GM18520 (cell line): Measurements from ENCODE around the gene COMT.

Source experiments
- ATAC-seq: cut with Tn5 transposase; IDR thresholded peaks from one replicate; pipeline ENCODE4 v1.9.1; 2021; ENCODE audit not compliant: unreplicated experiment

The COMT gene

DNA sequence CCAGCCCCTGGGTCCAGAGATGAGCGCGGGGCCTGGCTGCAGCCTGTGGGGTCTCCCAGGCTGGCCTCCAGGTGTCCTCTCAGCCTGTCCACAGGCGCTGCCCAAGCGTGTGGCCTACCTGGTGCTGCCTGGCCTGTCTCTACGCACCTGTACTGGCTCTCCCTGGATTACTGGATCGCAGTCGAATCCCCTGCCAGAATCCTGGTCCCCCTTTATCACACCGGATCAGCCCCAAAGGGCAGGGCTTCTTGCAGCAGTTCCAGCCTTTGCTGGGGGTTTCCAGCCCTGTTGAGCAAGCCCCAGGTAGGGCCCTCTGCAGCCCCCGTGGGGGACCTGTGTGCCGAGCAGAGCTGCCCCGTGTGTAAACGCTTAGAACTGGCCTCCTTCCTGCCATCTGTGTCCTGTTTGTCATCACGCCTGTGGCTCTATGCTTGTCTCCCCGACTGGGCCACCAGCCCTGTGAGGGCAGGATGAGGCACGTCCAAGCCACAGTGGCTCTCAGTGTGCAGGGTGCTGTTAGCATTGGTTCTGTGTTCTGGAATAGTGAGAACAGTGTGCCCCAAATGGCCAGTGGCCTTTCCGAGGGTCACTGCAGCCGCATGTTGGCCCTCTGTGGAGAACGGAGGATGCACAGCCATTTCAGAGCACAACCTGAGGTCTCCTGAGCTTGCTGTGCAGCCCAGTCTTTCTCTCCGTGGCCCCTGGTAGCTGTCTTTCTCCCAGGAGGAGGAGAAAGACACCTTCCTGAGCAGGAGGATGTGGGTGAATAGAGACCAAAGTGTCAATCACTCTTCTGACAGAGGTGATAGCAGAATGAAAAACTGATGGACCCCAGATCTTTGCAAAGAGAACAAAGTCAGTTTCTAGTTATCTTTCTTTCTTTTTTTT, 13.9 kb downstream of the COMT start:
- ATAC-seq: no peak

DNA sequence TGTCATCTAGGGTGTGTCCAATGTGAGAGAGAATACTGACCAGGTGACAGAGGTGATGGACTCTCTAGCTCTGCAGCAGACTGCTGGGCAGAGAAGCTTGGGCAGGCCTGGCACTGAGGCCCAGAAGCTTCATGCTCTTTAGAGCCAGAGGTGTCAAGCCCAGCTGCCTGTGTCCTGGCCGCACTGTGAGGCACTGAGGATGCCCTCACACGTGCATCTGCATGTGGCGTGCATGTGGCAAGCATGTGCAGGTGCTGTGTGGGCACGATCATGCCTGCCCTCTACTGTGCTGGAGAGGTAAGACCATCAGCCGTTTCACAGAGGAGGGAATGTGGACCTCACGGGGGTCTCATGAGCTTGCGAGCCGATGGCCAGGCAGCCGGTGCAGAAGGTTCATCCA, 15.9 kb downstream of the COMT start:
- ATAC-seq: no peak

DNA sequence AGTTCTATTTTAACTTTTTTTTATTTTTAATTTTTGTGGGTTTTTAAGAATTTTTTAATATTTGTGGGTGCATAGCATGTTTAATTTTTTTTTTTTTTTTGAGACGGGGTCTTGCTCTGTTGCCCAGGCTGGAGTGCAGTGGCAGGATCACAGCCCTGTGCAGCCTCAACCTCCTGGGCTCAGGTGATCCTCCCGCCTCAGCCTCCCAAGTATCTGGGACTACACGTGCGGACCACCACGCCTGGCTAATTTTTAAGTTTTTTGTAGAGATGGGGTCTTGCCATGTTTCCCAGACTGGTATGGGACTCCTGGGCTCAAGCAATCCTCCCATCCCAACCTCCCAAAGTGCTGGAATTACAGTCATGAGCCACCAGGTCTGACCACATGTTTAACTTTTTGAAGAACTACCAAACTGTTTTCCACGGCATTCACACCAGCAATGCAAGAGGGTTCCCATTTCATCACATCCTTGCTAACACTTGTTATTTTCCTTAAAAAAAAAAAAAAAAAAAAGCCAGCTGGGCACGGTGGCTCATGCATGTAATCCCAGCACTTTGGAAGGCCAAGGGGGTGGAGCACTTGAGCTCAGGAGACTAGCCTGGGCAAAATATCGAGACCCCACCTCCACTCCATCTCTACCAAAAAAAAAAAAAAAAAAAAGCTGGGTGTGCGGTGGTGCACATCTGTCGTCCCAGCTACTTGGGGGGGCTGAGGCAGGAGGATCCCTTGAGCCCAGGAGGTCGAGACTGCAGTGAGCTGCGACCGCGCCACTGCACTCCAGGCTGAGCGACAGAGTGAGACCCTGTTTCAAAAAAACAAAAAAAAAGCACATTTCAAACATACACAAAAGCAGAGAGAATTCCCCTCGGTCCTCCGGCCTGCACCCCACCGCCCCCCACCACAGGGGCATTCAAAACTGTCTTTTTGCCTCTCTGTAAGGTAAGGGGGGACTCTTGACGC, 16.8 kb downstream of the COMT start:
- ATAC-seq: no peak

DNA sequence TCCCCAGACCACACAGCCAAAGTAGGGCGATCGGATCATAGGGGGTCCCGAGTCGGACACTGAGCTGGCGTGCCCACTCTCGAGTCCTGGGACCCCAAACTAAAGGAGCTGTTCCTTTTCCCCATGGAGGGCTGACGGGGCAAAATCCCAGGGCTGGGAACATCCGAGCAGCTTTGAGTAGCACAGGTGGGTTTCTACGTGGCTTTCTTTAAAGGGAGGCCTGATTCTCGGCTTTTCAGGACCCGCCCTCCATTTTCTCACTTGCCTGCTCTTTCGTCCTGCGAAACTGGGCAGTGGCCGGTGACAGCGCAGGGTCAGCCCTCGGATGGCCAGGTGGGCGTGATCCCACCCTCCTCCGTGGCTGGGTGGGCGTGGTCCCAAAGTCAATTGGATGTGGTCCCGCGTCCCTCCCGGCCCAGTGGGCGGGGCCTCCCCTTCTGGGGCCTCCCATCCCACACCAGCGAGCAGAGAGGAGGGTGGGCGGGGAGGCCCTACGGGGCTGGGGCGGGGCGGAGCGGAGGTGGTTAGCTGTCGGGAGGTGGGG, 17.5 kb downstream of the COMT start:
- ATAC-seq: no peak

DNA sequence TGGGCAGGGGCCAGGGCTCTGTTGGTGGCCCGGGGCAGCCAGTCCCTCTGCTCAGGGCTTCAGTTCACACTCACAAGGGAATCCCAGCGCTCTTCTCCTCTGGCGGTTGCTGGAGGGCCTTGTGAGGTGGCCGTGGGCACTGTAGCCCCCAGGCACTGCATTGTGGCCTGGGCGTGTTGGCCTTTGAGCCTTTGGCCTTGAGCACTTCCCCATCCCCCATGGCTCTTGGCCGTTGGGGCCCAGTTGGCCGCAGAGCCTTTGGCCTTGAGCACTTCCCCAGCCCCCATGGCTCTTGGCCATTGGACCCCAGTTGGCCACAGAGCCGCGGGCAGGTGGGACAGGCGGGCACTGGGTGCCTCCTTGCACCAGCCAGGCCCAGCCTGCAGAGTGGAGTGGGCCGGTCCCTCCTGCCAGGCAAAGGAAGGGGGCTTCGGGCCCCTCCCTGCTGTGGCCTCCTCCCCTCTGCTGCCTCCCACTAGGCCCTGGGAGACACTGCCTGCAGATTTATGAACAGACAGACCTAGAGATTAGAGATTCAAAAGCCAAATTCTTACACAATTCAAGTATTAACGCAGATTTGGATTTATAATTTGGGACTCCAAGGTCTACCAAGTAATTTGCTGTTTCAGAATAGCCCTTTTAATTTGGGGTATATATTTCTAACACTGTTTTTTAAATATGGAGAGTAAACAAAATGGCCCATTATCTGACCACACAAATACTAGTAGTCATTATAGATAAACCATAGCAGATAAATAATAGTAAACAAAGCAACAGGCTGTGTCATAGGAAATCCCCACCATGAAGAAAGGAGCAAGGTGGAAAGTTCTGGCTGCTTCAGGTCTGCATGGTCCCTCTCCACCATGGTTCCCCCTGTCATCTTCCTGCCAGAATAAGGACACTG, 18.3 kb downstream of the COMT start:
- no peak for ATAC-seq

DNA sequence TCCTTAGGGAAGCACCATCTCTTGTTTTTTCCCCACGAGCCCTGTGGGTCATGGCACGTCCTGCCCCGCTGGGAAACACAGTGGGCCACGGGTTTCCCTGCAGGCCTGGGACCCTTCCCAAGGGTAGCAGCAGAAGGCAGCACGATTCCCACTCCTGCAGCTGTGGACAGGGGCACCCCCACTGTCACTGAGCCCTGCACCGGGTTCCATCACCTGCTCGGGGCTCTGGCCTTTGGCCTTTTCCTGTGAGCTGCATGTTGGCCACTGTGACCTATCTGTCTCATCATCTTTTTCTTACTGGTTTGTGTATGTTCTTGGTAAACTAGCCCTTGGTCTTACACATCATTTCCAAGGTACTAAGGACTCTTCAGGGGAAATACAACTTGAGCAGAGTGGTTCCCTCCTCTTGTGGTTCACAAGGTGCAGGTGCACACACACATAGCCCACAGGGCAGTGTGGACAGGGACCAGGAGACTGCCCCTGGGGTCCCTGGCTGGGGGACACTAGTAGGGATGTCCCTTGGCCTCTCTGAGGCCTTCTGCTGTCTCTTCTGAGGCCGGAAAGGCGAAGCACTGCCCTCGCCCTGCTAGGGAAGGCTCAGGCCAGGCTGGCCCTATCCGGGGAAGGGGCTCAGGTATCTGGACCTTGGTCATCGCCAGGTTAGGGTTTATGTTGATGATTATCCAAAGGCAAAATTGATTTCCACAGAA, 19.1 kb downstream of the COMT start:
- ATAC-seq: no peak

DNA sequence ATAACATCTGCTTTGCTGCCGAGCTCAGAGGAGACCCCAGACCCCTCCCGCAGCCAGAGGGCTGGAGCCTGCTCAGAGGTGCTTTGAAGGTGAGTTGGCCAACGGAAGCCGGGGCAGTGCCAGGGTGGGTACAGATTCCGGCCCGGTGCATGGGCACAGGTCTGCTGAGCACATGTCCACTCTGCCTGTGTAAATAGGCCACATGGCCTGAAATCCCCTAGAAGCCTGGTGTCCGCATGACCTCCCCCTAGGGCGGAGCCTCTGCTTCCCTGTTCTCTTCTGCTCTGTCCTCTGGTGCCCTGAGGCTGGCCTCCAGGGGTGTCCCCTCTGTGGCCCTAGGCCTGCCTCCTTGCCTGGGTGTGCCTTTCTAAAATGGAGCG, 19.6 kb downstream of the COMT start:
- no peak for ATAC-seq

DNA sequence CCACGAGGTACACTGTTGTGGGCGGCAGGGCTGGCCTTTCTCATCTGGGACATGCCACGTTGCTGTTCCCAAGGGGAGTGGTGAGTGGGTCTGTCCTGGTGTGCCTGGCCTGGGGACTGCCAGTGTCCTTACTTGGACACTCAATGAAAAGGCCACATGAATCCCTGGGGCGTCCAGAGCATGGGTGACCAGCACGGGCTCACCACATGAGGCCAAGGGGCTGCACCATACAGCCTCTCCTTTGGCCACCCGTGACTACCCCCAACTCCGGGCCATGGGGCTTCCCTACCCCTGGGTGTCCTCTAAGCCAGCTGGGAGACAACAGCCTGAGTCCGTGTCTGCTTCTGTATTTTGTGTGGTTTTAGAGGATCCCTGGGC, 20.3 kb downstream of the COMT start:
- no peak for ATAC-seq

DNA sequence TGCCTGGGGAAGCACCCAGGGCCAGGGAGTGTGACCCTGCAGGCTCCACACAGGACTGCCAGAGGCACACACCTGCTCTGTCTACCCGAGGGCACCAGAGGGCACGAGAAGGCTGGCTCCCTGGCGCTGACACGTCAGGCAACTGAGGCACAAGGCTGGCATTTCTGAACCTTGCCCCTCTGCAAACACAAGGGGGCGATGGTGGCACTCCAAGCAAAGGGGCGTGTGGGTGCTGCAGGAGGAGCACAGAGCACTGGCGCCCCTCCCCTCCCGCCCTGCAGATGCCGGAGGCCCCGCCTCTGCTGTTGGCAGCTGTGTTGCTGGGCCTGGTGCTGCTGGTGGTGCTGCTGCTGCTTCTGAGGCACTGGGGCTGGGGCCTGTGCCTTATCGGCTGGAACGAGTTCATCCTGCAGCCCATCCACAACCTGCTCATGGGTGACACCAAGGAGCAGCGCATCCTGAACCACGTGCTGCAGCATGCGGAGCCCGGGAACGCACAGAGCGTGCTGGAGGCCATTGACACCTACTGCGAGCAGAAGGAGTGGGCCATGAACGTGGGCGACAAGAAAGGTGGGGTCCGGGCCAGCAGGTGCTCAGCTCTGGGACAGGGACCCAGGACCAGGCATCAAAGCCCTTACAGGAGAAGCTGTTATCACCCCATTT, 20.8 kb downstream of the COMT start:
- no peak for ATAC-seq

DNA sequence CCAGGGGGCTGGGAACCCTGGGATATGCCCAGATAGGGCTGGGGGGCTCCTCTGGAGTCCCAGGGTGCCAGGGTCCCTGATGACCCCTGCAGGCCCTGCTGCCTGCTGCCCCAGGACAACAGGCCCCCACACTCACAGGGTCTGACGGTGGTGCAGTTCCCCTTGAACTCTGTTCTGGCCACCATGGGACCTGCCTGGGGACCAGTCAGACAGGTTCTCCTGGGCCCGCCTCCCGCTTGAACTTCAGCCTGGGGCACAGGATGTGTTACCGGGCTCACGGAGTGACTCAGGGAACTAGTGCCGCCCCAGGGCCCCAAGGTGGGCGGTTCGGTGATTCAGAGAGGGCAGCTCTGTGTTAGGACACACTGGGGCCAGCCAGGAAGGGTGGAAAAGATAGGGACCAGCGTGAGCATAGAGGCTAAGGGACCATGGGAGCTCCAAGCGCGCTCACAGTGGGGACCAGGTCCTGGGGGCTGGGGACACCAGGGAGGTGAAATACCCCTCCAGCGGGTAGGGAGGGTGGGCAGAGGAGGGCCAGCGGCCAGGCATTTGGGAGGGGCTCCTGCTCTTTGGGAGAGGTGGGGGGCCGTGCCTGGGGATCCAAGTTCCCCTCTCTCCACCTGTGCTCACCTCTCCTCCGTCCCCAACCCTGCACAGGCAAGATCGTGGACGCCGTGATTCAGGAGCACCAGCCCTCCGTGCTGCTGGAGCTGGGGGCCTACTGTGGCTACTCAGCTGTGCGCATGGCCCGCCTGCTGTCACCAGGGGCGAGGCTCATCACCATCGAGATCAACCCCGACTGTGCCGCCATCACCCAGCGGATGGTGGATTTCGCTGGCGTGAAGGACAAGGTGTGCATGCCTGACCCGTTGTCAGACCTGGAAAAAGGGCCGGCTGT, 21.6 kb downstream of the COMT start:
- no peak for ATAC-seq

DNA sequence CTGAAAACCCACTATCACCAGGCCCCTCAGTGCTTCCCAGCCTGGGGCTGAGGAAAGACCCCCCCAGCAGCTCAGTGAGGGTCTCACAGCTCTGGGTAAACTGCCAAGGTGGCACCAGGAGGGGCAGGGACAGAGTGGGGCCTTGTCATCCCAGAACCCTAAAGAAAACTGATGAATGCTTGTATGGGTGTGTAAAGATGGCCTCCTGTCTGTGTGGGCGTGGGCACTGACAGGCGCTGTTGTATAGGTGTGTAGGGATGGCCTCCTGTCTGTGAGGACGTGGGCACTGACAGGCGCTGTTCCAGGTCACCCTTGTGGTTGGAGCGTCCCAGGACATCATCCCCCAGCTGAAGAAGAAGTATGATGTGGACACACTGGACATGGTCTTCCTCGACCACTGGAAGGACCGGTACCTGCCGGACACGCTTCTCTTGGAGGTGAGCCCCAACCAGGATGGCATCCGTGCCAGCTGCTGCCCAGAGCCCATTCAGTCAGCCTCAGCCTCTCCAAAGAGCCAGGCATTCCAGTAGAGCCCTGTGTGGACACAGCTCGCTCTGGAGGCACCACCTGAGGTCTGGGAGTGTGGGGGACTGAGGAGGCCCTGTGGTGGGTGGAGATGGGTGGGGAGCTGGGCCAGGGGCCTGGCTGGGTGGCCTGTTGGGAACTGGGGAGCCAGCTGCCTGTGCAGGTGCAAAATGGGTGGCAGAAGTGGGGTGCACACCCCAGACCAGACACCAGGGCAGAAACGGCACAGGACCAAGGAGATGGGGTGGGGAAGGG, 22.5 kb downstream of the COMT start:
- ATAC-seq: no peak

DNA sequence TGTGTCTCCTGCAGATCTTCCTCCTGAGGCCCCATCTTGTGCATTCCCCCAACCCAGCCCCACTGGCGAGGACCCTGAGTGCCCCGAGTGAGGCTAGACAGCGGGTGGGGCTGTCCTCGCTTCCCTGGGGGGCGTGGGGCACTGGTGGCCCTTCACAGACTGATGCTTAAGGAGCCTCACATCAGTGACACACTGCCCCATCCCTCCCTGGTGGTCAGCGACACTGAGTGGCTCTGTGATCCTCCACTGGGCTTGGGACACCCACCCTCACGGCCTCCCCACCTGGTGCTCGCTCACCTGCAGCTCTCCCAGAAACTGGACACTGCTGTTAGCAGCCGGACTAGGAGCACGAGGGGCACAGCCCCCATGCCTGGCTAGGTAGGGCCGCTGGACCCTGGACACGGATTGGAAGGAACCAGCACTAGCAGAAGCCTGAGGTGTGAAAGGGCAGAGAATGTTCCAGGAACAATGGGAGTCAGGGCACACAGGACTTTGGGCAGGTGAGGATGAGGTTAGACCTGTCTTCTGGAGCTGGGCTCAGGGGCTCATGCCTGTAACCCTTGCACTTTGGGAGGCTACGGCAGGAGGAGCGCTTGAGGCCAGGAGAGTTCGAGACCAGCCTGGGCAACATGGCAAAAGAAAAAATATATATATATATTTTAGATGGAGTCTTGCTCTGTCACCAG, 23.3 kb downstream of the COMT start:
- no peak for ATAC-seq

DNA sequence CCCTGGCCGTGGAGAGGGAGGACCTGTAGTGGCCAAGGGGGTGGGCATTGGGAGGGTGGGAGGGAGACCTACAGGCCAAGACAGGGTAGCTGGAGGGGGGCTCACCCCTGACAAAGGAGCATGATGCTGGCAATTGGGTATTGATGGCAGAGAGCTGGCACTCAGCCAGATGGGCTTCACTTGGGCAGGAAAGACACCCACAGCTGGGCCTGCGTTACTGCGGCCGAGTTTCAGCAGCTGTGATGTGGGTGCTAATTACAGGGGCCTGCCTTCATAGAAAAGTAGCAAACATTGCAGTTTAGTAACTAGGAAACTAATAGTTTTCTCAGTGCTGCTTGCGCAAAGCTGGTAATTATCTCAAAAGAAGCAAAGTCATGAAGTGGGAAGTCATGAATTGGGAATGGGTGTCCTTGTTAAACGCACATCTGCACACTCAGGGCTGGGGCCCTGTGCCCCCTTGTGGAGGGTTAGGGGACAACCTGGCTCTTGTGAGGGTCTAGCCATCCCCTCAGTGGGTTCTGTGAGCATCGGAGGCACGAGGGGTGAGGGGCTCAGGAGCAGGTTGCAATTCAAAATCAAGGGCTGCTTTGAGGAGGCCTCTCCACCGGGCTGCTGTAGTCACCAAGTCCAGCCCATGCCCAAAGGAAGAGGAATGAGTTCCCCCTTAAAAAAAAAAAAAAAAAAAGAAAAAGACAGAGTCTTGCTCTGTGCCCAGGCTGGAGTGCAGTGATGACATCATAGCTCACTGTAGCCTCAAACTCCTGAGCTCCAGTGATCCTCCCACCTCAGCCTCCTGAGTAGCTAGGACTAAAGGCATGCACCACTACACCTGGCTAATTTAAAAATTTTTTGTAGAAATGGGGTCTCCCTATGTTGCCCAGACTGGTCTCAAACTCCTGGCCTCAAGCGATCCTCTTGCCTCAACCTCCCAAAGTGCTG, 24.5 kb downstream of the COMT start:
- no peak for ATAC-seq

DNA sequence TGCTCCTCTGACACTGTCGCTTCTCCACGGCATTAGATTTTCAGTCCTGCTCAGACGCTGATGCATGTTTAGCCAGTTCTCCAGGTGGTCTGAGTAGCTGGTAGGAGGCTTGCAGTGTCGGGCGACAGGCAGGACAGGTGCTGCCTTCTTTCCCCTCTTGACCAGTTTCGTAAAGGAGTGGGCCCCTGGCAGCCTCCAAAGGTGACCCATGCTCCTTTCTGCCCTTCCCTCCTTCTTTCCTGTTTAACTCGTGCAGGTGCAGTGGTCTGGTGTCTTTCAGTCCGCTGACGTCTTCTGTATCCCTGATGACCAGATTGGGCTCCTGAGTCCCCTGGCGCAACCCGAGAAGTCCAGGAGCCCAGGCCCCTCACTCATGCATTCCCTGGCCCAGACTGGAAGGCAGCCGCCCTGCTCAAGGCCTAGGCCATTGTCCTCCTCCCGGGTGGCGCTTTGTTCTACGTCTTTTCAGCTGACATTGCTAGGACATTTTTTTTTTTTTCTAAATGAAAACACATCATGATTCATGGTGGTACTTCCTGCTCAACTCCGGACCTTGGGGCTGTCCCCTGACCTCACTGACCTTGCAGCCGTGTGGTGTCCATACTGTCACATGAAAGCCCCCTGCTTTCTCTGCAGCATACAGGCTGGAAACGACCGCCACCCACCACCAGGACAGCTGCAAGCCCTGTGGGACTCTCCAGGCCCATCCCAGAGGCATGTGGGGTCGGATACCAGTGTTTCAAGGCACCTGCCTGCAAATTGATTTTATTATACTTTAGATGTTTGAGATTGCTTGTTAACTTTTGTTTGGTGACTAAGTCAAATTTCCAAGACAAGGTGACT, 25.6 kb downstream of the COMT start:
- no peak for ATAC-seq

DNA sequence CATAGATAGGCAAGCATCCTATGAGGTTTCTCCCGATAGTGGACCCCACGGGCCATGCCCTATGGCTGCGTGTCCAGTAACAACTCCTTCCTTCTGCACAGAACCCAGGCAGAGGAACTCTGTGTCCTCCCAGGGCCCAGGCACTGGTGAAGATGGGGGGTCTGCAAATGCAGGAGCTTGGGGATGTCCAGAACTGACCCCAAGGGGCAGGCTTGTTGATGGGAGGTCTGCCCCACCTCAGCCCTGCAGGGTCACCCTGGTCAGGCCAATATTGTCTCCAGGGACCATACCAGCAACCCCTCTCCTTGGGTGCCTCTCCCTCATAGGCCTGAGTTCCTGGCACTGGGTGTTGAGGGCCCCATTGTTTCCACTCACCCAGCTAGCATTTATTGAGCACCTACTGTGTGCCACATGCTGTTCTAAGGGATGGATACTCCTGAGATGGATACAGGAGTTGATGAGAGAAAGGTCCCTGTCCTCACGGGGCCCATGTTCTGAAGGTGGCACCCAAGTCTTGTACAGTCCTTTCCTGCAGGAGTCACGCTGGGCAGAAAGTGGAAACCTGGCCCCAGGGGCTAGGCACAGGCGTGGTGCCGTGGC, 26.4 kb downstream of the COMT start:
- no peak for ATAC-seq
